NT2/D1 (cell line): ENCODE measurements around the gene LEMD2.

Experiments used
- SUZ12 ChIP-seq: IDR thresholded peaks from 2 replicates; pipeline ENCODE4 v1.6.1; 2011; ENCODE audit not compliant: insufficient read length, insufficient read depth; ENCODE audit errors: extremely low read depth
- YY1 ChIP-seq: IDR thresholded peaks from 2 replicates; pipeline ENCODE4 v1.6.1; 2011; ENCODE audit not compliant: insufficient read length, insufficient read depth
- ZNF274 ChIP-seq: IDR thresholded peaks from 2 replicates; pipeline ENCODE4 v1.6.1; 2011; ENCODE audit warnings: mild to moderate bottlenecking, low read depth, low read length

DNA sequence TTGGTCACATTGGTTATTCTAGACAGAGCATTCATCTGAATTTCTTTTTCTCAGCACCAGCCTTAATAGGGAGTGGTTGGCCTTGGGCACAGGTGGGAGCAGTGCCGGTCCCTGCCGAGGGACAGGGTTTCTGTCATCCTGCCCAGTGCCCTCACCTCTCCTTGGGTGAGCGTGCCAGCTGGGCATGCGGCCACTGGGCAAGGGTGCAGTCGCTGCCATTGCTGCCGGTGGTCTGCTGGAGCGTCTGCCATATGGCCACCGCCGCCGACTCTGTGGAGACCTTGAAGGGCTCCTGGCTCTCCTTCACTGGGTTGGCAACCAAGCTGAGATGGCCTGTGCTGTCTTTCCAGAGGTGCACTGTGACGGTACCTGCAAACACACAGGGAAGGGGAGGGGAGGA lies 61.0 kb downstream of the LEMD2 start:
- no peak for TF ChIP-seq ZNF274
- TF ChIP-seq YY1: no peak
- no peak for TF ChIP-seq SUZ12
